ENCODE data around the gene WEE1.

DNA sequence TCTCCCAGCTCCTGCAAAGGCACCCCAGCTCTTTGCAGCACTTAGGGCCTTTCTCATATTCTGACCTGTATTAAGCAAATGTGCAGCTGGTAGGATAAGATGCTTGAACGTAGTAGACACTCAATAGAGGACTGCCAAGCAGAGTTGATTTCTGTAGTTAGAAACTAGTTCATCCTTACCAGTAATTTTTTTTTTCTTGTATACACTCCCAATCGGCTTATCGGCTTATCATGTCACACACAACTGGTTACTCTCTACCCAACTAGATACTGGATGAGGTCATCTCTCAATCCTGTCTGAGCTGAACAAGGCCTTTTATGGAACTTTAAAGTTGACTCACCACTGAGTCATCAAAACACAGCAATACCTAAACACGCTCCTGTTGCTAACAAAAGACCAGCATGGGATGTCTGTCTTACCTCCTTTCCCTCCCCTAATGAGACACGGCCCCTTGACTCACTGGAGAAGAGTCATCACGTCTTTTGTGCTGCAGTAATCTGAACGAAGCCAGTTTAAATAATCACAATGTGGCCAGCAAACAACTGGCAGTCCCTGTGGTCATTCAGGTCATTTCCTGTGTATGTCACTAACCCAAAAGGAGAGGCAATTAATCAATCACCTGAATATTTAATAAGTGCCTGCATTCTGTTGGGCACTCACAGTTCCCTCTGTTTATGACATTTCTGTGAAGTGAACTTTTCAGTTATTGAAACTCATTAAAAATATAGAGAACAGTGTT, 7.5 kb upstream of the WEE1 start:
- TF ChIP-seq EZH2 (IDR thresholded peaks at IDR 0.05), result no peak
- TF ChIP-seq POLR2AphosphoS5 (IDR thresholded peaks at IDR 0.05; ENCODE audit: borderline replicate concordance, low read depth, low read length), result no peak

Data from SK-N-MC (cell line).